Middle frontal gyrus (tissue), 1 donor: Measurements from ENCODE around the gene CCDC33.

Experiments used
- DNase-seq: peaks from one replicate; pipeline ENCODE4 v3.0.0-alpha.2; 2015; ENCODE audit warnings: low spot score; ENCODE audit errors: extremely low spot score

The CCDC33 gene

DNA sequence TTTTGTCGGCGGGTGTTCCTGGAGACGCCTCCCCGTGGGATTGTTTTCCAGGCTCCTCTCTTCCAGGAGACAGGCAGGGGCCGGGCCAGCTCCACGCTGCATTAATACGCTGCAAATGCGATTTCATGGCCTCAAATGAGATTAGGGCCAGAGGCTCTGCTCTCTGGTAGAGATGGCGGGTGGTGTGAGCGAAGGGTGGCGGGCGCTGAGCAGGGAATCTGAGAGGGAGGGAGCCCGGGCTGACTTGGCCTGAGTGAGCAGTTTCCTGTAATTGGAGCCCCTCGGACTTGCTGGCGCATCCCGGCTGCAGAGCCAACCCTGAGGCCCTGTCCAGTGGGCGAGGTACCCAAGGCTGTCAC is 7.4 kb upstream of the CCDC33 start:
- no peak for DNase-seq

DNA sequence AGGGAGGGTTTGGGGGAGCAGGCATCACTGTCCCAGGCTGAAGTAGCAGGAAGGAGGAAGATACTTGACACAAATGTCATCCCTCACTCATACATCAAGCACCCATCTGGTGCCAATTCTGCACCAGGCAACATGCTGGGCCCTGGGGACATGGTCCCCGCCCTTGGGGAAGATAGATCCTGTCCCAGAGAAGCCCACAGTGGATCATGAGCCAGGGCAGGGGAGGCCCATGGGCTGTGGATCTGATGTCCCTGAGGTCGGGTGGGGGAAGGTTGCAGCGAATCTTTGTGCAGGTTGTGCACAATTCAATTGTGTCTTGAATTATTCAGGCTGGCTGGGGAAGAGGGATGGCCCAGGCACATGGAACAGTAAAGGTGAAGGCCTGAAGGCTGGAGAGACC is 6.4 kb upstream of the CCDC33 start:
- DNase-seq, result no peak

DNA sequence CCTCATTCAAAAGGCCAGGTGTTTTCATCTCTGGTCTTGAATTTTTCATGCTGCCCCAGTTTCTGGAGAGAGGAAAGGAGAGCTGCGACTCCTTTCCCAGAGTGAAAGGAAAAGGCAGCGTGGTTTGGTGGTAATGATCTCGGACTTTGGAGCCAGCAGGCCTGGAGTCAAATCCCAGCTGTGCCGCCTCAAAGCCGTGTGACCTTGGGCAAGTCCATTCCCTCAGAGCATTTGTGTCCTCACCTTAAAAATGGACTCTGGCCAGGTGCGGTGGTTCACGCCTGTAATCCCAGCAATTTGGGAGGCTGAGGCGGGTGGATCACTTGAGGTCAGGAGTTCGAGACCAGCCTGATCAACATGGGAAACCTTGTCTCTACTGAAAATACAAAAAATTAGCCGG is 4.7 kb upstream of the CCDC33 start:
- no peak for DNase-seq

DNA sequence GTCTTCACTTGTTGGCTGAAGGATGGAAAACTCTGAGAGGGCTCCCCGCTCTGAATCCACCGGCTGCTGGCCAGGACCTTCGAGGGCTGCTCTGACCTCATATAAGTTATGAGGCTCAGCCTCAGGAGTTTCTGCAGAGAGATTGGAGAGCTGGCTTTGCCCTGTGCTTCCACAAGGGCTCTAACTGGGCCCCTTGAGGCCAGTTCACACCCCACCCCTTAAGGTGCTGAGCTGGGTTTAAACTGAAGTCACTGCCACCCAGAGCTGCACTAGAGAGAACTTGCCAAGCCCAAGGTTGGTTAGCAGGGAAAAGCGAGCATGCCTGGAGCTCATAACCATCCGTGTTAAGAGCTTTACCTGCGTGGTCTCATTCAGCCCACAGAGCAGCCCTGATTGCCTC is 2.8 kb upstream of the CCDC33 start:
- DNase-seq, result no peak

DNA sequence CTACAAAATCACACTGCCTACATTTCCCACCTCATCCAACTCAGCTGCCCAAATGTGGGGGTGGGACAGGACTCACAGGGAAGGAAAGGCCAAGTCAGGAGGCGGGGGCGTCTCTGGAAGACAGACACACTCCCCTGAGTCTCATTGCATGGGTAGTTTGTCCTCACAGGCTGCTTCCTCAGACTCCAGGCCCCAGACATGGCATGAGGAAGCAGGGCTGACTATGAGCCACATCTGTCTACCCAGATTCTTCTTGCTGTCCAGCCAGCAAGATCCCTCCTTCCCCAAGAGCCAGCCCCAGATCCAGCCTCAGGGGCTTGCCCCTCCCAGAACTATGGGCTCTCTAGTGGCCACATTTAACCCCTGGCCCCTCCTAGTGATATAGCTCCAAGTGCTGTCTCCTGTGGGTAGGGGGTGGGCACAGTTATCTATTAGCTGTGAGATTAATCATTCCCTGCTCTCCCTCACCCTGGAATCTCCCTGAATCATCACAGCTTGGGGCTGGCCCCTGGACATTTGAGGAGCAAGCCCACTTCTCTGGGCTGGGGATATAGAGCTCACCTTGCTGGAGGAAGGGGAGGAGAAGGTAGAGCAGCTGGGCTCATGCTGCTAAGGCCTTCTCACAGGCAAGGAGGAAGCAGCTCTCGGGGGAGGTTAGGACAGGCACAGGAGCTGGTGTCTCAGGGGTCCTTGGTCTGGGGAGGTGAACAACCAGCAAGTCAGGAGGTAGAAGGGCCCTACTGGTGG is 2.1 kb upstream of the CCDC33 start:
- DNase-seq, result peak; percentile 25

DNA sequence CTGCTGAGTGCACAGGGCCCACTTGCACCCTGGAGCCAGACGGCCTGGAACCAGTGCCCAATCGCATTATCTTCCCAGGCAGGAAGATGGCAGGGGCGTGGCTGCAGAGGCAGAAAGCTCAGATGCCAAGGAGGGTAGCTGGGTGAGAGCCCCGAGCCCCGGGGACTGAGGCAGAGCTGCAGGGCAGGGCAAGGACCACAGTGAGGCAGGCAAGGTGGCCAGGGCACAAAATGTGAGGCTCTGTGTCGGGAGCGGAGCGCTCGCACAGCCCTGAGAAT is 1.6 kb upstream of the CCDC33 start:
- DNase-seq, result no peak

DNA sequence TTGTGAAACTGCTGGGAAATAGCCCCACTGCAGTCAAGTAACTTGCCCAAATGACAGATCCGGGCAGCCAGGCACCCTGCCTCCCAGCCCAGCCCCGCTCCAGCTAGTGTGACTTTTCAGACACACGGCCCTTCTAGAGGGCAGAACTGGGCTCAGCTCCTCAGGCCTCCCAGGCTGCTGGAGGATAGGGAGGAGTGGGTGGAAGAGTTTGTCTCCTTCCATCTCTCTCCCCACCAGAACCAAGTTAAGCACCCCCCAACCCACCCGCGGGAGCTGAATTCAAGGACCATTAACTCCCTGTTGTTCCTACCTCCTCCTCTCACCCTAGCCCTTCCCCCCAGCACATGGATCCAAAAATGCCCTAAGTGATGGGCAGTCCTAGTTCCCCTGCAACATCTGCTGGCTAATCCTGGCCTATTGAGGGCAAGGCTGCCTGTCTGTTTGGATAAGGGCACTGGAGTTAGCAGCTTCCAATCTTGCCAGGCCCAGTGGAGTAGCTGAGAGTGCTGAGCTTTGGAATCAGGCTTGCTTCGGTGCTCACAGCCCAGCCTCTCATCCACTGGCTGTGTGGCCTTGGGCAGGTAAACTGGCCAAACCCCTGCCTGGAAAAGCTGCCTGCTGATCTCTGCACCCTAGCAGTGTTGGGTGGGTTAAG is 3.1 kb downstream of the CCDC33 start:
- no peak for DNase-seq

DNA sequence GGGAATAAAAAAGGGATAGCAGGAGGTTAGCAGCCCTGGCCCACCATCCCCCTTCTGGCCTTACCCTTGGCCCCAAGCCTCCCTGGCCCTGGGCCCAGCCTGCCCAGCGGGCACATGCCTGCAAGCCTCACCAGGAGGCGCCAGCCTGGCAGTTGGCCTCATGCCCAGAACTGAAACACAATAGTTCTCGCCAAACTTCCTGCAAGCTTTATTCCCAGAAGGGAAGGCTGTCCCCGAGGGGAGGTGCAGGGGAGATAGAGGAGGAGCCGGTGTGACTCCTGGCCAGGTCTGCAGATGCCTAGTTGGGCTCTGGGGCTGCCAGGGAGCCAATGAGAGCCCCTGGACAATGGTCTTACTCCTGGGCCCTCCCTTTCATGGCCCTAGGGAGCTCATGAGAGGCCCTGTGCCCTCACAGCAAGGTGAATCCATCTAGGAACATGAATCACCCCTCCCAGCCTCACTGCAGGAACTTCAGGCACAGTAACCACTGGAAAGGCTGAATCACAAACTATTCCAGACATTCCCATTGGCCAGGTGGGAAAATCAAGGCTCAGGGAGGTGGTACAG is 4.0 kb downstream of the CCDC33 start:
- peak; percentile 59 for DNase-seq

DNA sequence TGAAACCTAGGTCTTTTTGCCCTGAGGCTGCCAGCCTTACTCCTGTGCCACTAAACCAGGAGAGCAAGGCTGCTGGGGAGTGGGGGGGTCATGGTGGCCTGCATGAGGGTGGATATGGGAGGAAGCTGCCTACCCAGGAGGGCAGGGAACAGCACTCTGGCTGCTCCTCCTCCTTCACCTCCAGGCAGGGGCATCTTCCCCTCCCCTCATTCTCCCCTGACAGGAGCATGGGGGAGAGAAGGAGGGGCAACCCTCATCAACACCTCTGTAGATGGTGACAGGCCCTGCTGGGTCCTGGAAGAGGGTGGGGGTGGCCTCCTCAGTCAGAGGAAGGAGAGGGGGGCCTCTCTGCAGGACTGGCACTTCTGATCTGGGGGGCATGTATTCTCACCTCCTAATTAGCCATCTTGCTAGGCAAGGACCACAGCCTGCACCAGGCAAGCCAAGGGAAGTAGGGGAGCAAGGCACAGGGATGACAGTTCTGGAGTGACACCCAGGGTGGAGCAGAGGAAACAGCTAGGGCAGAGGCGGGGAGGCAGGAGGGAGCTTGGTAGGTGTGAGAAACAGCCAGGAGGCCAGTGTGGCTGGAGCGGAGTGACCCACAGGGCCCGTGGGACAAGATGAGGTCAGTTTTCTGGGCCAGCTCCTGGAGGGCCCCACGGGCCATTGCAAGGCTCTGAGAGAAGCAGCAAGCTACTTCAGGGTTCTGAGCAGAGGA is 4.9 kb downstream of the CCDC33 start:
- no peak for DNase-seq

DNA sequence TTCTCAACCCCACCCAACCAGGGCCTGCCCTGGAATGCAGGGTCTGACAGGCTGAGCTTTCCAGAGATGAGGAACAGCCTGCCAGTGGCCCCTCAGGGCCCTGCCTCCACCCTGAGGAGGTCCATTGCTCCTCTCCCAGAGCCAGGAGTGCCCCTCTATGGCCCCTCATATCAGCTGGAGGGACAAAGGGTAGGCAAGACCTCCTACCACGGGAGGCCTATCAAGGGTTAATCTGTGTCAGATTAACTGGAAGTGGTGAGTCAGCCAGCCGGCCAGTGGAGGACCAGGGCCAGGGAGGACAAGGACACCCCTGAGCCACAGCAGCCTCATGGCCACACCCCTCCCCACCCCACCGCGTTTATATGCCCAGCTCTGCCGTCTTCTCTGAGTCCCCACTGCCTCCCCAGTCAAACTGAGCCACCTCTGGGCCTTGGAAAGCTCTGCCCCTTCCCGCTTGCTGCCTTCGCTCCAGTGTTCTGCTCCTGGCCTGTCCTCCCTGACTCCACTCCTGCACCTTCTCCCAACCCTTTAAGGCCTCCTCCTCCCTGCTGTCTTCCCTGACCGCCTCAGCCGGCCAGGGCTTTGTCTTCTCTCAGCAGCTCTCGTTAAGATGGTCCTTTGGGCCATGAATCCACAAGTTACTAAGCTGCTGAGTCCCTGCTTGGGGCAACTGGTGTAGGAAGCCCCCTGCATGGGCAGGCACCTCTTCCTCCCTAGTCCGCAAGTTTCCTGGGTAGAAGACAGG is 6.5 kb downstream of the CCDC33 start:
- DNase-seq, result no peak

DNA sequence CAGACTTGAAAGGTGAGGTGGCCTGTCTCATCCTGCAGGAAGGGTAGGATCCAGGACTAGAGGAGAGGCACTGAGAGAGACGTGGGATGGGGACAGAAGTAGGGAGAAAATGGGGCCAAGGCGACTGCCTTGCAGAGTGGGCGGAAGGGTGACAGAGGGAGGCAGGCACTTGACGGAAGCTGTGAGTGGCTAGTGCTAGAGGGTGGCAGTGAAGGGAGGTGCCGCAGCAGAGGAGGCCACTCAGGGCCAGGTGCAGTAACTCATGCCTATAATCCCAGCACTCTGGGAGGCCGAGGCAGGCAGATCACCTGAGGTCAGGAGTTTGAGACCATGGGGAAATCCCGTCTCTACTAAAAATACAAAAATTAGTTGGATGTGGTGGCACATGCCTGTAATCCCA is 7.3 kb downstream of the CCDC33 start:
- no peak for DNase-seq

DNA sequence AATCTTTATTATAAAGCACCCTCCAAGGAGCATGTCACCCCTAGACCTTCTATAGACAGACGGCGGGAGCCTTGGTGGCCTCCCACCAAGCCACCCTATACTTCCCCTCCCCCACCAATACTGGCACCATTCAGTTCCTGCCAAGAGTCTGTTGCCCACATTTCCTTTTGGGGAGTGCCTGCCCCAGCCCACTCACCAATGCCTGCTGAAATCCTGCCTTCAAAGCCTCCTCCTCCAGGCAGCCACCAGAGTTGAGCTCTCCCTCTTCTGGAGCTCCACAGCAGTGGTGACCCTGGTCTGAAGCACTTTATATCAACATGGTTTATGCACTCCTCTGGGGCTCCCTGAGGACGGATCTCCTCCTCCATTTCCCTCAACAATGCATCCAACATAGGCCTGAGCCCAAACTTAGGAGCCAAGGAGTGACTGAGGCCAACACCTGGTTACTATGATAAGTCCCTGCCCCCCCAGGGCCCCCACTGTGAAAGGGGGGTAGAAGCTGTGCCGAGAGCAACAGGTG is 8.8 kb downstream of the CCDC33 start:
- no peak for DNase-seq

DNA sequence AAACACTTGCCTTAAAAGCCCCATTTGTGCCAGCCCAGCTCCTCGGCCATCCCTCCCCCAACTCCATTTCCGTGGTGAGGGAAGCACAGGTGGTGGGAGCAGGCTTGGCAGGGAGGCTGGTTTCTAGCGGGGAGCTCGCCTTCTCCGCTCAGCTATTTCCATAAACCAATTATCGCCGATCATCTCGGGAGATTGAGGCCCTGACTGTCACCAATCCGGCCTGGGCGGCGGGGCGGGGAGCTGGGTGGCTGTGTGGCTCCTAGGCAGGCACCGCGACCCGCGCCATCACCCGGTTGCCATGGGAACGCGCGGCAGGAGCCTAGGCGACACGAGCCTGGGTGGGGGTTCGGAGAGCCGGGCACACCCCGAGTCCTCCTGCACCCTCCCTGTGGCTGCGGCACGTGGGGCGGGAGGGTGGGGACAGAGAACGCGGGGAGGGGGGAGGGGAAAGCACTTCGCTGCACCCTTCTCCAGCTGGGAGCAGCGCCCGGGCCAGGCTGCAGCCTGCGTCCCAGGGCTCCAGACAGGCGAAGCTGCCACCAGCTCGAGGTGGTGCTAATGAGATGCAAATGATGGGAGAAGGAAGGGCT is 9.3 kb downstream of the CCDC33 start:
- no peak for DNase-seq

DNA sequence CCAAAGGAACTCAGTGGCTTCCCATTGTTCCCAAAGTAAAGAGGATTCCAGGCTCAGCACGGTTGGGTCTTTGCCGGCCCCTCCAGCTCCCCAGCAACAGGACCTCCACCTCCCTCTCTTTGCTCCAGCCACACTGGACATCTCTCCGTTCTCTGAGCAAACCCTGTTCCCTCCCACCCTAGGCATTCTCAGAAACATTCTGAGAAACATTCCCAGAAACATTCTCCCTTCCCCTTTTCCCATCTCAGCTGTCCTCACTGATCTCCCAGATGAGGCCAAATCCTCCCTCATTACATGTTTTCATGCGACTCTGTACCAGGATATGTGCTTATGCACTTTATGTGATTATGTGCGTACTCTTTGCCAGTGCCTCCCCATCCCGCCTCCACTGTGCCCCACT is 14.1 kb downstream of the CCDC33 start:
- DNase-seq, result no peak

DNA sequence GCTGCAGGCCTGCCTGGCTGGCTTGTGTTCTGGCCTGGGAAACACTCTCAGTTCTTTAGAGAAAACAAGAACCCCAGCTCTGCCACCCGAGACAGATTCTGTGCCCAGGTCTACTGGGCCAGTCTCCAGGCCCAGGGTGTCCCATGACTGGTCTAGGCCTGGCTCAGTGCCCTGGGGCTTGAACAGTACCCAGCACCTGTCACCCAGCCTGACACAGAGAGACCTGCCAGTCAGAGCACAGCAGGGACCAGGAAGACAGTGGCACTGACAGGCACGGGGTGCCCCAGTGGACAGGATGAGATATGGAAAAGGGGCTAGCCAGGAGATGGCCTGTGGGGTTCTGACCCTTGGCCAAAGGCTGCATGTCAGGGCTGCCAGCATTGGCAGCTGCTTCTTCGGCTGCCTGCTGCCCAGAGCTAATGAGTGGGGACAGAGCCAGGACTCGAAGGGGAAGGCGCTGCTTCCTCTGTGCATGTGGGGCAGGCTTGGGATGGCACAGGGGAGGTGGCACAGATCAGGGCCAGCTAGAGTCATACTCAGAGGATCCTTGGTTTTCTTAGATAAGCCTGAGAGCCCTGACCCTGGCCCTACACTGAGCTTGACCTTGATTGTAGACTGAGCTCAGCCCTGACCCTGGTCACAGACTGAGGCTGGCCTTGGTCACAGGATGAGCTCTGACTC is 15.1 kb downstream of the CCDC33 start:
- DNase-seq, result peak; percentile 25

DNA sequence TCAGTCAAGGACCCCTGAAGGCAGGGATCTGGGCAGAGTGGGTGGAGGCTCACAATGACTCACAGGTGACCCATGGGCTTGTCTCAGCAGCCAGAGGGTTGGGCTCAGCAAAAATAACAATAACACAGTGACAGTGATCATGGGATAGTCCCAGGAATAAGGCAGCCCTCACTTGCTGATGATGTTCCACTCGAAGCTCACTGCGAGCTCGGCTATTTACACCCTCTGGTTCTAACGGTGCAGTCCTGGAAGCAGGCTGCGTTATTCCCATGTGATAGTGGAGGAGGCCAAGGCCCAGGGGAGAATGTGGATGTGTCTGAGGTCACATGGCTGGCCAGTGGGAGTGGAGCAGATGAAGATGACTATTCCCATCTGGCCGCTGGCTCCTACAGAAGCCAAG is 16.2 kb downstream of the CCDC33 start:
- DNase-seq, result no peak

DNA sequence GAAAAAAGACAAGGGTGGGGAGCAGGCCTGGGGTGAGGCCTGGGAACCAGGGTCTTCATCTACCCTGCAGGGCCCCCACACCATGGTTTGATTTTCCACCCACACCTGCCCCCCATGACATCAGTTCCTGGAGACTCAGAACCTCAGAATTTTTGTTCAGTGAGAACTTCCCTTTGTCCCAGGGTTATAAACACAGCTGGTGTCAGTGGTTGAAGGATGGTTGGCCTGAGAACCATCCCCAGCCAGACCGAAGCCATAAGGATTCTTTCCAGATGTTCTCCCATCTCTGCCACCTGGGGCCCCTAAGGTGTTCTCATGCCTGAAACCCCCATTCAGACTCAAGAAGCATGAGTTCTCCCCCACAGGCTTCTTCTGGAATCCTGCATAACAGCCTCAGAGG is 16.6 kb downstream of the CCDC33 start:
- DNase-seq, result no peak

DNA sequence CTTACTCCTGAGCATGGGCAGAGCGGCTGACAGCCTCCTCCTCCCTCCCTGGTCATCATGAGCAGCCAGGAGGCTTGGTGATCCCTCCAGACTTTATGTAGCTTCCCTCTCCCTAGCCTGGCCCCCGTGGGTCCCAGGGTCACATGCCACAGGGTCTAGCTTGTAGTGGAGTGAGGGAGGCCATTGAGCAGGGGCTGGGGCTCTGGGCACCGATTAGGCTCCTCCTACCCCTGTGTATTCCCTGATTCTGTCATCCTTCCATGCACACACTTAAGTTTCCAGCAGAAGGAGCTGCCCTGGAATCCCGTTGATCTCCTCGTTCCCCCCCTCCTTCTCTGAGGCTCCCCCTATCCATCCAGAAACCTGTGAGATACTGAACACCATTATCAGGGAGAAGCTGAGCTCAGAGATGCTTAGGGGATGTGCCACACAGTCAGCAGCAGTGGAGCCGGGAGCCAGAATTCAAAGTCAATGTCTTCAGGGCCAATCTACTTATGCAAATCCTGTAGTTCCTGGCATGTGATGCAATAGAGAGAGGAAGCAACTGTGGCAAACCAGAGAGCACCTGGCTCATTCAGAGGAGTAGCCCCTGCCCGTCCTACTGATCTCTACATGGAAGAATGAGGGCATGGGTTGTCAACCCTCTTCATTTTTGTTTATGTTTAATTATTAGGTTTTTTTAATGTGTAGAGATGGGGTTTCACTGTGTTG is 17.2 kb downstream of the CCDC33 start:
- DNase-seq, result no peak

DNA sequence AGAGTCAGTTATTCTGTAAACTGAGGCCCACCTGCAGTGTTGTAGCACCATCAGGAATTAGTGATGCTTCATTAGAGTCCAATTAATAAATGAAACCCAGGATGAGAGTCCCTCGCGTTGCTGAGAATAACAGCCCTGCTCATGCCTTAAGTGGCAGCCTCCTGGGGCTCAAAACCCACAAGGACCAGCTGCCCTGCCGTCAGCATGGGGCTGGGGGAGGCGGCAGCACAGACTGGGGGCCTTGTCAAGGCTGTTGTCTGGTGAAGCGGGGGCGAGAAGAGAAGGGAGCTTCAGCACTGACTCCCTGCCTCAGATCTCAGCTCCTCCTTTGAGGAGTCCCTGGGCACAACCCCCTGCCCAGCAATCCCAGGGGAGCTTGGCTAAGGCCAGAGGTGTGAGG is 21.0 kb downstream of the CCDC33 start:
- DNase-seq, result no peak

DNA sequence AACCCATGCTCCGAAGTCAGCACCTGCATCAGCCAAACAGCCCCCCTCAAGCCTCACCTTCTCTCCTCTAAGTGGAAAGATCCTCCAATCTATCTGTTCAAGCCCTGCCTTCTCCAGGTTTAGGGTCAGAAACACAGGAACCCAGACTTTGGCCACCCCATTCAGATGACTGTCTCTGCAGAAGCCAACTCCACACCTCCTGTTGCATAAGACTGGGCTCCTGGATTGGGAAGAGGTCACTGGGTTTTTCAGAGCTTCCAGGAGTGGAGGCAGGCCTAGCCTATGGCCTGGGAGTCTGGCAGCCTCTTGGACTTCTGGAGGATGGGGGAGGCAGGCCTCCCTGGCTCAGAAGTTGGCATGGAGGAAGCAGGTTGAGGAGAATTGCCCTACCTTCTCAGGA is 21.5 kb downstream of the CCDC33 start:
- DNase-seq, result no peak
